A549 treated with Hydrocortisone at 1 μM for 4 hours (cell line): ENCODE measurements around the gene IGF2. TPM values are rescaled to one million over a fixed set of nuclear protein-coding genes. Genes with fewer than 3 reads are reported as not detected.

Experiments used
- total RNA-seq: library from RNA; stranded (reverse); fragments of 200-300 nt; extraction: Qiagen RNA extraction; gene quantifications from 5 replicates; pipeline ENCODE4 v1.2.3, GENCODE V29; 2022

Gene IGF2
- total RNA-seq: 1.6 to 2.9 TPM (median 2.7 TPM) in 5 replicates

DNA sequence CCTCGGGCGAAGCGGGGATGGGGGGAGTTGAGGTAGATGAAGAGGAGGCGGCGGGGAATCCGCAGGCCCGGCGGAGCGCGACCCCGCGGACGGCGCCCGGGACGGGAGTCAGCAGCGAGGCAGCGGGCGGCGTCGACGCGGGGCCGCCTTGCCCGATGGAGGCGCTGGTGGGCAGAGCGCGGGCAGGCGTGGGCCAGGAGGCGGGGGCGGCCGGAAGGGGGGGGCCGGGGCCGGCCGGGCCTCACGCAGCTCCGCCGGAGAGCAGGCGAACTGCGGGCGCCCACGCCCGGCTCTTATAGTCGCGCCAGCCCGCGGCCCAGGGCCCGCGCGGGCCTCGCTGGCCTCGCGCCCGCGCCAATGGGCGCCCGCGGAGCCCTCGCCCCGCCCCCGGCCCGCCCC lies at the start of gene IGF2:
TSS of gene IGF2 (minus strand) at position 267 of the 399 bp plus-strand sequence. CDS start 3,866 bp downstream, outside the sequence.

GRCh38 chr11:2171591-2172003 lies 32.4 kb upstream of the IGF2 start, which contains the start of gene TH:
Gene TH (minus strand): TSS chr11:2171815. CDS start chr11:2171786, 29 bp downstream.

GRCh38 chr11:2160736-2161259 lies 21.6 kb upstream of the IGF2 start, which contains the start of gene INS:
Gene INS (minus strand): TSS chr11:2161209. CDS start chr11:2160971, 238 bp downstream.

Other genes with a start within 250 kb of the IGF2 start
- gene PRR33, start 247.5 kb downstream of the IGF2 start, total RNA-seq: not detected in 5 replicates
- gene TNNT3, start 219.7 kb downstream of the IGF2 start, total RNA-seq: 0.15 to 0.20 TPM (median 0.18 TPM) in 3 of 5 replicates, not detected in the others
- 124 to 165 TPM (median 151 TPM) in 5 replicates for gene MRPL23, start 192.1 kb downstream of the IGF2 start, total RNA-seq
- 10.4 to 22.9 TPM (median 16.0 TPM) in 5 replicates for gene H19, start 141.5 kb downstream of the IGF2 start, total RNA-seq
- gene INS, start 21.8 kb upstream of the IGF2 start, total RNA-seq: not detected in 5 replicates
- 0.07 to 0.20 TPM in 2 of 5 replicates, not detected in the others for gene TH, start 32.4 kb upstream of the IGF2 start, total RNA-seq
- gene ASCL2, start 131.2 kb upstream of the IGF2 start, total RNA-seq: not detected in 5 replicates
- not detected in 5 replicates for gene C11orf21, start 162.5 kb upstream of the IGF2 start, total RNA-seq
- gene TSPAN32, start 162.6 kb upstream of the IGF2 start, total RNA-seq: not detected in 5 replicates
- gene CD81, start 237.9 kb upstream of the IGF2 start, total RNA-seq: 332 to 426 TPM (median 412 TPM) in 5 replicates